GM19438 (cell line): ENCODE measurements around the gene TIAM1.

Experiments
- ATAC-seq: cut with Tn5 transposase; IDR thresholded peaks from one replicate; pipeline ENCODE4 v1.9.1; 2021; ENCODE audit warnings: low read depth; ENCODE audit not compliant: unreplicated experiment

TIAM1 gene

GRCh38 chr21:31288191-31288590 lies 55.9 kb downstream of the TIAM1 start:
- ATAC-seq: no peak

GRCh38 chr21:31287201-31287600 lies 56.9 kb downstream of the TIAM1 start:
- ATAC-seq: no peak

GRCh38 chr21:31286621-31287020 lies 57.4 kb downstream of the TIAM1 start:
- ATAC-seq: no peak

GRCh38 chr21:31284797-31285397 lies 59.2 kb downstream of the TIAM1 start:
- ATAC-seq: no peak

- no peak for ATAC-seq
Measured at GRCh38 chr21:31283025-31283424, 61.0 kb downstream of the TIAM1 start.

- no peak for ATAC-seq
Measured at GRCh38 chr21:31282095-31282709, 61.9 kb downstream of the TIAM1 start.

GRCh38 chr21:31281561-31281960 lies 62.5 kb downstream of the TIAM1 start:
- ATAC-seq: no peak

GRCh38 chr21:31279986-31280385 lies 64.1 kb downstream of the TIAM1 start:
- ATAC-seq: no peak

GRCh38 chr21:31279214-31279613 lies 64.8 kb downstream of the TIAM1 start:
- ATAC-seq: no peak

GRCh38 chr21:31278511-31279130 lies 65.4 kb downstream of the TIAM1 start:
- ATAC-seq: no peak

GRCh38 chr21:31276663-31277062 lies 67.4 kb downstream of the TIAM1 start:
- no peak for ATAC-seq

- no peak for ATAC-seq
Measured at GRCh38 chr21:31275901-31276300, 68.2 kb downstream of the TIAM1 start.

- no peak for ATAC-seq
Measured at GRCh38 chr21:31273278-31273677, 70.8 kb downstream of the TIAM1 start.

- ATAC-seq: no peak
Measured at GRCh38 chr21:31268090-31268489, 76.0 kb downstream of the TIAM1 start.

GRCh38 chr21:31267644-31268043 lies 76.4 kb downstream of the TIAM1 start:
- no peak for ATAC-seq

- ATAC-seq: no peak
Measured at GRCh38 chr21:31266241-31266640, 77.8 kb downstream of the TIAM1 start.

GRCh38 chr21:31265366-31266013 lies 78.6 kb downstream of the TIAM1 start:
- ATAC-seq: no peak

GRCh38 chr21:31264574-31264973 lies 79.5 kb downstream of the TIAM1 start:
- ATAC-seq: no peak

GRCh38 chr21:31262728-31263127 lies 81.3 kb downstream of the TIAM1 start:
- no peak for ATAC-seq

- ATAC-seq: no peak
Measured at GRCh38 chr21:31261759-31262158, 82.3 kb downstream of the TIAM1 start.

GRCh38 chr21:31260790-31261189 lies 83.3 kb downstream of the TIAM1 start:
- no peak for ATAC-seq

GRCh38 chr21:31258073-31258472 lies 86.0 kb downstream of the TIAM1 start:
- ATAC-seq: no peak
